Stimulated activated CD8-positive, alpha-beta memory T cell treated with anti-CD3 and anti-CD28 coated beads, Interleukin-12 subunit alpha, Interleukin-12 subunit beta, amount 100 ng/mL, for 1 hour (primary cell): Measurements from ENCODE around the gene ATOH1.

Experiments
- DNase-seq: peaks from one replicate; pipeline ENCODE4 v3.0.0-alpha.2; 2020; ENCODE audit warnings: low read depth

The ATOH1 gene

DNA sequence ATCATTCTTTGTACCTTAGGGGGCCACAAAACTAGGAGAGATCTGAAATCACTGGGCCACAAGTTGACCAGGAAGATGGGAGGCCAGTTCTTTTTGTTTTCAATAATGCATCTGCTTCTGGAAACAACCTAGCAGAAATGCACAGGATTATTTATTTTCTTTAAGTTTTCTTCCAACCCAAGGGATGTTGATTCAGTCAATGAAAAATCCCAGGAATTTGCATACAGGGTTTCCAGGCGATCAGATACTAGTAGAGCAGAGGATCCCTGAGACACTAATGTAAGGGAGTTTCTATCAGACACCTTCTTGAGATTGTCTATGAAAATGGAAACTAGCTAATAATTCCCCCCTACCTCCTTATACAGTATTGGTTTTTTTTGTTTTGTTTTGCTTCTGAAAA is 7.4 kb downstream of the ATOH1 start:
- DNase-seq, result no peak

DNA sequence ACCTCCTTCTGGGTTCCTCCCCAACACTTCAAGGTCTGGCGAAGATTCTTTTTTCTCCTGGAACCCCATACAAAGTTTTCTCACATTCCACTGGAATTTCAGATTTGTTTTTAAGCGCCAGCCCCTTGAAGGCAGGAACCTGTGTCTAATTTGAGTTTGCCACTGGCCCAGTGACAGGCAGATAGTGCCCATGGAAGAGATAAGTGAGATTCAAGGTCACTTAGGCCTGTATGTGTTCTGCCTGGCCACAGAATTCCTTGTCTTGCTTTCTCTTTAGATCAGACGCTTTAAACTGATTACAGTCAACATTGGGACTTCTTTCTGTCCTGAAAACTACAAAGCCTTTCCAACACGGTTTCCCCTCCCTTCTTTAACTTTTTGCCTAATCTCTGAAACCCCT is 11.2 kb downstream of the ATOH1 start:
- DNase-seq, result no peak

GRCh38 chr4:93841803-93842345 is 13.3 kb downstream of the ATOH1 start:
- no peak for DNase-seq

GRCh38 chr4:93842601-93843252 is 14.2 kb downstream of the ATOH1 start:
- no peak for DNase-seq

- no peak for DNase-seq
These were observed 15.2 kb downstream of the ATOH1 start for GRCh38 chr4:93843772-93844171.

GRCh38 chr4:93852680-93853079 is 24.1 kb downstream of the ATOH1 start:
- DNase-seq, result no peak

DNA sequence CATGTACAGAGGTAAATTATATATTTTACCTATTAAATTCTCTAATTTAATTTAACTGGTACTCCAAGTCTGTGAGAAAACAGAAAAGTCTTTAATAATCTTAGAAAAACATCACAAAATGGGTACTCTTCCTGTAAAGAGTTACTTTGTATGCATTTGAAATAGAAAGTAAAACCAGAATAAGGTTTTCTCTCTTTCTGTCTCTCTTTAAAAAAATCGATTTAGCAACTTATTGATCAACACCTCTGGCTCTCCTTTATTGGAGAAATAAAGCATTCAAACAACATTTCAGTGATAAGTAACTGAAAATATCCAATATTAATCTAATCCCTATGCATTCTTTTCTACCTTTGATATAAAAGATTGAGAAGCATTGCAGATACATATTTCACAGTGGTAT is 27.4 kb downstream of the ATOH1 start:
- DNase-seq, result no peak

DNA sequence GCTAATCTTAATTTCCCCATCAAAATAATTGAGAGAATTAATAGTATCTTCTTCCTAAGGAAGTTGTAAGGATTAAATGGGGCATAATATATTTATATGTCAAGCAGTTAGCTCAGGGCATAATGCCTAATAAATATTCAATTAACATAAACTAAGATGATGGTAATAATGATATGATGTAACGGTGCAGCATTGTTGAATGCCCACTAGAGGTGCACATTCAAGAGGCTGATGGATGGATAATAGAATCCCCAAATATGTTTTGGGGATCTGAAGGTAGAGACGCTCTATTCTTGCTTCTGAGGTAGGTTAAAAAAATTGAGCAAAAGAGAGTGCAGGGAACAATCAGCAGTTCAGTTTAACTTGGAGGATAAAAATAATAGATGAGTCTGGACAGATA is 37.1 kb downstream of the ATOH1 start:
- no peak for DNase-seq

DNA sequence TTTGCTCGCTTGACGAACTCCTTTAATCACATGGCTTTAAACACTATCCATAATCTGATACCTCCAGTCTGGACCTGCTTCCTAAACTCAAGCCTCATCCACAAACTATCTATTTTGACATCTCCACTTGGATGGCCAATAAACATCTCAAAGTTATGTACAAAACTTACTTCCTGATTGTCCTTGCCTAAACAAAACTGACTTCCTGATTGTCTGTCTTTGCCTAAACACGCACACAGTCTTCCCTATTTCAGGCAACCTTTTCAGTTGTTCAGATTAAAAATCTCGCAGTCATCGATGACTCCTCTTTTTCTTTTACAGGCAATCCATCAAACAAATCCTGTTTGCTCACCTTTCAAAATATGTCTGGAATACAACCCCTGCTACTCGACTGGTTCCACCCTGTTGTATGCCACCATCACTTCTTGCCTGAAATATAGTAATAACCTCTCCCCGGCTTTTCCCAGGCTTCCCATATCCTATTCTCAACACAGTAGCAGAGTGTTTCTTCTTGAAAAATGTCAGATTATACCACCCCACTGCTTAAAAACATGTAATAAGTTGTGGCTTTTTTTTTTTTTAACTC is 39.0 kb downstream of the ATOH1 start:
- DNase-seq, result no peak

GRCh38 chr4:93870876-93871458 is 42.4 kb downstream of the ATOH1 start:
- no peak for DNase-seq

- no peak for DNase-seq
These were observed 48.2 kb downstream of the ATOH1 start for GRCh38 chr4:93876754-93877153.

DNA sequence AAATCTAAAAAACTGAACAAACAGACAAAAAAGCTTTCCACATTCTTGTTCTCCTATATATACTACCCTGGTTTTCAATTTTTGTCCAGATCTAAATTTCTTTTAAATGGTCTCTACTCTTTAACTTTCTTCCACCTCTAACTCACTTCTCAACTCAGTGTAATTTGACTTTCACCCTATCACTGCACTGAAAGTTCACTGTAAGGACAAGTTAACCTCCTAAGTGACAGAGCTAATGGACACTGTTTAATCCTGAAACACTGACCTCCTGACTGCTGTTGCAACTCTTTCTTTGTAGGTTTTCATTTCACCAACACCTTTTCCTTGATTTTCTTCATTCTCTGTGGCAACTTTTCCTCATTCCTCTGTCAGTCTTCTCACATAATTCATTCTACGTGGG is 50.0 kb downstream of the ATOH1 start:
- DNase-seq, result no peak

DNA sequence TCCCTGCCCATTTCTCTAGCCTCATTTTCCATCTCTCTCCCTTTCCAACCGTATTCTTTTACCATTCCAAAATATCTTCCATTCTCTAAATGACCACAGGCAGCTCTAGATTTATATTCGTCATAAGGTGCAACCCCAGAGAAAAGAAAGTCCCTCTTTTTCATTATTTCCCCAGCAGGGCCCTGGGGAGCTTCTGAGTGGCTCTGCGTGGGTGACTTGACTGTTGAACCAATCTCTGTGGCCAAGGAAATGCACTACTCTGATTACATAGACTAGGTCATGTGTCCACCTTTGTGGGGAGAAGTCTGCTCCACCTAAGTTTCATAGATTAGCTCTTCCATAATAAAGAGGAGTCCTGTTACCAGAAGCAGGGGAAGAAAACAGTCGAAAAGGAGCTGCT is 51.4 kb downstream of the ATOH1 start:
- DNase-seq, result no peak
